AG20443 (cell line): ENCODE data around the gene CENPU.
A peak's percentile ranks its signal among the peaks of the same experiment; 100 is the strongest.
"Not testable (repeated sequence)": the region's sequence is repeated elsewhere in the genome, so short reads cannot be mapped to it uniquely, and the experiment has no call there.

ENCODE experiments used
- DNase-seq: peaks from one replicate; pipeline ENCODE4 v3.0.0; 2012; ENCODE audit warnings: low spot score, mixed read lengths

Gene CENPU

GRCh38 chr4:184666670-184667069 is 67.2 kb downstream of the CENPU start:
- DNase-seq = no peak

GRCh38 chr4:184664445-184665210 is 69.3 kb downstream of the CENPU start:
- peak; percentile 59 for DNase-seq

GRCh38 chr4:184662236-184662635 is 71.7 kb downstream of the CENPU start:
- no peak for DNase-seq

- DNase-seq = no peak
Measured at GRCh38 chr4:184660978-184661377, 72.9 kb downstream of the CENPU start.

GRCh38 chr4:184657820-184658219 is 76.1 kb downstream of the CENPU start:
- not testable (repeated sequence) for DNase-seq

GRCh38 chr4:184657144-184657543 is 76.8 kb downstream of the CENPU start:
- DNase-seq = no peak

- DNase-seq = no peak
Measured at GRCh38 chr4:184655889-184656869, 77.7 kb downstream of the CENPU start.

- DNase-seq = peak; percentile 54
Measured at GRCh38 chr4:184653650-184654049, 80.2 kb downstream of the CENPU start.

- DNase-seq = not testable (repeated sequence)
Measured at GRCh38 chr4:184652681-184653080, 81.2 kb downstream of the CENPU start.

- no peak for DNase-seq
Measured at GRCh38 chr4:184651899-184652298, 82.0 kb downstream of the CENPU start.

- DNase-seq = peak; percentile 38
Measured at GRCh38 chr4:184649971-184650855, 83.7 kb downstream of the CENPU start.

- DNase-seq = peak; percentile 96
Measured at GRCh38 chr4:184649026-184649970, 84.6 kb downstream of the CENPU start, which contains the start of the genes CASP3 and PRIMPOL. CASP3 (minus strand) TSS chr4:184649447; CDS start chr4:184638453, 10,994 bp downstream. PRIMPOL (plus strand) TSS chr4:184649738; CDS start chr4:184657141, 7,403 bp downstream.

GRCh38 chr4:184648313-184649025 is 85.4 kb downstream of the CENPU start:
- DNase-seq = peak; percentile 66

- DNase-seq = no peak
Measured at GRCh38 chr4:184648054-184648312, 85.9 kb downstream of the CENPU start.

GRCh38 chr4:184647266-184648053 is 86.4 kb downstream of the CENPU start:
- DNase-seq = no peak

GRCh38 chr4:184645904-184646610 is 87.8 kb downstream of the CENPU start:
- DNase-seq = no peak

- no peak for DNase-seq
Measured at GRCh38 chr4:184644553-184645307, 89.2 kb downstream of the CENPU start.
